ENCODE measurements around the gene HDLBP.

DNA sequence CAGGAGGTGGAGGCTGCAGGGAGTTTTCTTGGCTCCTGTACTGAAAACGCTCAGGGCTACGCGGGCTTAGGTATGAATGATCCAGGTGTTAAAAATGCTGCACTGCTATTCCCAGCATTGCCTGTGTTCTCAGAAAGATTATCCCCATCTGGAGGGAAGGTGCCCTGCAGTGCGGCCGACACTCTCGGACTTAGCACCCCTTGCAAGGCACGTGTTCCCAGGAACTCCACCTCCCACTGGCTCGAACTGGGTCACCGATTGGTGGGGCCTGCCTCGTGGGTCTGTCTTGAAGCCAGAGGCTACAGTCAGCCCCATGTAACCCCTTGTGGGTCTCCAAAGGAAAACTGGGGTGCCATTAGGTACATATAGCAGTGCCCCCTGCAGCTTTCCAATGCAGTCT is 101.3 kb downstream of the HDLBP start:
- TF ChIP-seq CTCF (IDR thresholded peaks at IDR 0.05; ENCODE audit: low read depth, low read length) (no peak), EZH2phosphoT487 (IDR thresholded peaks at IDR 0.05; ENCODE audit: low read depth) (no peak)

All from OCI-LY3 (cell line).